ENCODE data around the gene RASEF.

DNA sequence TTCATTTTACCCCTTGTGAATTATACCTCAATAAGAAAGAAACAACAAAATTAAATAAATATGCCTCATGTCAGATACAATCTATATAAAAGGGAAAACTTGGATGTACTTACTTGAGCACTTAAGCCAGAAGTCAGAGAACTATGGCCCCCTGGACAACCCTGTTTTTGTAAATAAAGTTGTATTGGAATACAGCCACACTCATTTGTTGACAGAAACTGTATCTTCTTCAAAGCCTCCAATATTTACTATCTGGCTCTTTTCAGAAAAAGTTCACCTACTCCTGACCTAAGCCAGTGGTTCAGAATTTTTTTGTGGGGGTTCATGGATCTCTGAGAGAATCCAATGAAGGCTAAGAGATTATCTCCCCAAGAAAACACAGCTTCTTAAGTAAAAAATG lies 45.3 kb upstream of the RASEF start:
- no peak for TF ChIP-seq POLR2A (IDR thresholded peaks at IDR 0.05)
- TF ChIP-seq, protein P1, sequence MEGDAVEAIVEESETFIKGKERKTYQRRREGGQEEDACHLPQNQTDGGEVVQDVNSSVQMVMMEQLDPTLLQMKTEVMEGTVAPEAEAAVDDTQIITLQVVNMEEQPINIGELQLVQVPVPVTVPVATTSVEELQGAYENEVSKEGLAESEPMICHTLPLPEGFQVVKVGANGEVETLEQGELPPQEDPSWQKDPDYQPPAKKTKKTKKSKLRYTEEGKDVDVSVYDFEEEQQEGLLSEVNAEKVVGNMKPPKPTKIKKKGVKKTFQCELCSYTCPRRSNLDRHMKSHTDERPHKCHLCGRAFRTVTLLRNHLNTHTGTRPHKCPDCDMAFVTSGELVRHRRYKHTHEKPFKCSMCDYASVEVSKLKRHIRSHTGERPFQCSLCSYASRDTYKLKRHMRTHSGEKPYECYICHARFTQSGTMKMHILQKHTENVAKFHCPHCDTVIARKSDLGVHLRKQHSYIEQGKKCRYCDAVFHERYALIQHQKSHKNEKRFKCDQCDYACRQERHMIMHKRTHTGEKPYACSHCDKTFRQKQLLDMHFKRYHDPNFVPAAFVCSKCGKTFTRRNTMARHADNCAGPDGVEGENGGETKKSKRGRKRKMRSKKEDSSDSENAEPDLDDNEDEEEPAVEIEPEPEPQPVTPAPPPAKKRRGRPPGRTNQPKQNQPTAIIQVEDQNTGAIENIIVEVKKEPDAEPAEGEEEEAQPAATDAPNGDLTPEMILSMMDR (IDR thresholded peaks at IDR 0.05): no peak
- TF ChIP-seq POLR2AphosphoS5 (IDR thresholded peaks at IDR 0.05): no peak

Measured in prostate gland (tissue), 2 donors.